ENCODE data around the gene GNAT3.

The GNAT3 gene

GRCh38 chr7:80458822-80459725 lies 52.8 kb downstream of the GNAT3 start:
- DNase-seq = no peak
- Mint-ChIP-seq H3K27me3 (peaks cover 8% of the 10 kb centered on the region), H3K4me1 (no peaks in the 10 kb centered on the region), H3K4me3 (no peak overlapping the region), H3K9me3 (no peaks in the 10 kb centered on the region), H3K27ac (no peak overlapping the region)
- ATAC-seq = no peak

DNA sequence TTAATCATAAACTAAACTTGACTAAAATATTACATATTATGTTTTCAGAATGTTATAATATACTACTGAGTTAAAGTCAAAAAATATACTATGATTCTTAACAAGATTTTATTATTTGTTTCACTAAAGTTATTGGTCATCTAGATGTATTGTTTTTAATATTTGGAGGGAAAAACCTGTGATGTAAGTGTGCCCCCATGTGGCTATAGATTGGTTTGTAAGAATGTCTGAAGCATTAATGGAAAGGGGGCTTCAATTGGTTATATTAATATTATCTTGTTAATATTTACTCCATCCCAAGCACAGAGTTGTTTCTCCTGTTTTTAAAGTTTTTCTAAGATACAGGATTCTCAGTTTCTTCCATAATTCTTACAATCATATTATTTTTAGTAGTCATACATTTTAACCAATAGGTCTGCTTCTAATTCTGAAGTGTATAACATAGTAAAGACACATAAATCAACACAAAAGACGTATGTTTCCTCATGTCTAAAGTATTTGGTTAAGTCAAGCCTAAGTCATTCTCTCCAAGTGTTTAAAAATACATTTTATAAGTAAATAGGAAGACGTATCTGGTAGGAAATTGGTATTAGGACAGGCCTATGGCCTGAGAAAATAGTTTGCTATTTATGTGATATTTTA lies 58.0 kb downstream of the GNAT3 start:
- no peak overlapping the region for H3K27ac Mint-ChIP-seq
- ATAC-seq = no peak
- DNase-seq = no peak

GRCh38 chr7:80450621-80451308 lies 61.1 kb downstream of the GNAT3 start:
- H3K27ac Mint-ChIP-seq = no peak overlapping the region
- no peaks in the 10 kb centered on the region for H3K4me1 Mint-ChIP-seq
- ATAC-seq = no peak
- no peak overlapping the region for H3K4me3 Mint-ChIP-seq
- no peak for DNase-seq
- H3K27me3 Mint-ChIP-seq = no peaks in the 10 kb centered on the region
- H3K9me3 Mint-ChIP-seq = no peaks in the 10 kb centered on the region

More for the DNA sequence above, 58.0 kb downstream of the GNAT3 start:
- no peaks in the 10 kb centered on the region for H3K9me3 Mint-ChIP-seq
- no peaks in the 10 kb centered on the region for H3K4me1 Mint-ChIP-seq
- no peaks in the 10 kb centered on the region for H3K27me3 Mint-ChIP-seq
- H3K4me3 Mint-ChIP-seq = no peak overlapping the region

GRCh38 chr7:80449836-80450235 lies 62.0 kb downstream of the GNAT3 start:
- Mint-ChIP-seq H3K4me1 (no peaks in the 10 kb centered on the region), H3K27me3 (no peaks in the 10 kb centered on the region), H3K4me3 (no peak overlapping the region), H3K27ac (no peak overlapping the region), H3K9me3 (no peaks in the 10 kb centered on the region)
- DNase-seq (no peak), ATAC-seq (no peak)

- Mint-ChIP-seq H3K4me1 (no peaks in the 10 kb centered on the region), H3K4me3 (no peak overlapping the region), H3K27ac (no peak overlapping the region), H3K27me3 (peaks cover 9% of the 10 kb centered on the region), H3K9me3 (no peaks in the 10 kb centered on the region)
- DNase-seq (no peak), ATAC-seq (no peak)
Observed at GRCh38 chr7:80445351-80445750, 66.5 kb downstream of the GNAT3 start.

DNA sequence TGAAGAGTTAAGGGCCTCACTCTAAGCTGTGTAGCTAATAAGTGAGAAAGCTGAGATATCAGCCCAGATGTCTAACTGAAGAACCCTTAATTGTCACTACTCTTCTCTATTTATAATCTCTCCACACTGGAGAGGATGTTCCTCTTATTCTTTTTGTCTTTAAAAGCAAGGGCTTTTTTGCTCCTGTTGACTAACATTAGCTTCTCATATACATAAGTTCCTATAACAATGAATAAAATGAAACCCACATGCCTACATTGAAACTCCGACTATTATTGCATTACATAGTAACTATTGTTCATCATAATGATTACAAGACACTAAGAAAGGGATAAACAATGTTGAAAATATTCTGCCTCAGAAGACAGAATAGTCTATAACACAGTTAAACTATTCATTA lies 67.1 kb downstream of the GNAT3 start:
- Mint-ChIP-seq H3K27me3 (peaks cover 10% of the 10 kb centered on the region), H3K4me1 (no peaks in the 10 kb centered on the region), H3K9me3 (no peaks in the 10 kb centered on the region), H3K4me3 (no peak overlapping the region), H3K27ac (no peak overlapping the region)
- DNase-seq (no peak), ATAC-seq (no peak)

- DNase-seq = no peak
- Mint-ChIP-seq H3K27ac (no peak overlapping the region), H3K4me3 (no peak overlapping the region), H3K9me3 (no peaks in the 10 kb centered on the region), H3K4me1 (no peaks in the 10 kb centered on the region), H3K27me3 (peaks cover 10% of the 10 kb centered on the region)
- ATAC-seq = no peak
Observed at GRCh38 chr7:80443325-80443724, 68.5 kb downstream of the GNAT3 start.

GRCh38 chr7:80440883-80441282 lies 71.0 kb downstream of the GNAT3 start:
- ATAC-seq = no peak
- Mint-ChIP-seq H3K4me1 (no peaks in the 10 kb centered on the region), H3K4me3 (no peak overlapping the region), H3K27ac (no peak overlapping the region), H3K27me3 (peaks cover 10% of the 10 kb centered on the region), H3K9me3 (no peaks in the 10 kb centered on the region)
- no peak for DNase-seq

DNA sequence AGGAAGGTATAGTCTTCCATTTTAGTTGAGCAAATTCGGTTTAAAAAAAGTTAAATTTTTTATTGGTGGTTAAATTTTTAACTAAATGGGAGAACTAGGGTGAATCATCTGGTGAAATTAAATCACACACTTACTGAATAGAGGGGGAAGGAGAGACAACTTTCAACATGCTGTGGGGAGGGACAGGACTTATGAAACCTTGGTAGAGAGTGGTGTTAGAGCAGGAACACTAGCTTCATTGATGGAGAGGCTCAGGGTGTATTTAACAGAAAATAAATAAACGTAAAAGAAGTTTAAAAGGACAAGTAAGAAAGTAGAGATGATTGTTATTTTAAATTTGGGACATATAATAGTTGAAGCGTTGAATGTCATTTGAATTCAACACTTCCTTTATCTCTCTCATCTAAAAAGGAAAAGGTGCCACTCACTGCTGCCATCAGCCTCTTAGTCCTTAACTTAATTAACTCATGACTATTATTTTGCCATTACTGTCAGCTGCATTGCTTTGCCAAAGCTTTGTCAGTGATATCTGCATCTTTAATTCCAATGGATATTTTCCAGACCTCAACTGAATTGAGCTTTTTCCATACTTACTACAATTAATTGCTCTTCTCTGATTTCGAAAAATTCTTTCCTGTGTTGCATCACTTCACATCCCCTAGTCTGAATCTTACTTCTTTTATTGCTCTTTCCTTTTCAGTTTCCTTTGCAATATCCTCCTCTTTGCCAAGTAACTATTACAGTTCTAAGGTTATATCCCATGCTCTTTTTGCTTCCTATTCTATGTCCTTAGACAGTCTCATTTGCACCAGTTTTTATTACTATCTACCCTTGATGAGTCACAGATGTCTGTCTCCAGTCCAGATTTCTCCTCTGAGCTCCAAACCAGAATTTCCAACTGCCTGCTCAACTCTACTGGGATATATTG lies 71.7 kb downstream of the GNAT3 start:
- H3K27me3 Mint-ChIP-seq = peaks cover 10% of the 10 kb centered on the region
- H3K27ac Mint-ChIP-seq = no peak overlapping the region
- H3K4me1 Mint-ChIP-seq = no peaks in the 10 kb centered on the region
- DNase-seq (no peak), ATAC-seq (no peak)
- no peaks in the 10 kb centered on the region for H3K9me3 Mint-ChIP-seq
- H3K4me3 Mint-ChIP-seq = no peak overlapping the region

DNA sequence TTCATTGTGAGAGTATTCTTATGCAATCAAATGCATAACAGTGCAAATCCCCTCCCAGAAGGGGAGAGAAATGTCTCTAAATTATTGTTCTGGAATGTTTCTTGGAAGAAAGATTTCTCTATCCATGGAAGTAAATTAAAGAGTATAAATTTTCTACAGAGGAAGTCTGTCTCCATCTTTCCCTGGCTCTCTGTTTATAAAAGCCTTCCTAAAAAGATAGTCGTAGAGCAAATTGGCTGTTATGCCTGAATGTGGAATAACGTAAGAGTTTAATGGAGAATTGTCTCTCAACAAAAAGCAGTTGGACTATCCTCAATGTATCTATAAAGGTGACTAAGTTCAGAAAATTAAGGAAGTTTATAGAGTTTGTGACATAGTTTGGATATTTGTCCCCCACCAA lies 76.3 kb downstream of the GNAT3 start:
- H3K27ac Mint-ChIP-seq = no peak overlapping the region
- no peak for ATAC-seq

DNA sequence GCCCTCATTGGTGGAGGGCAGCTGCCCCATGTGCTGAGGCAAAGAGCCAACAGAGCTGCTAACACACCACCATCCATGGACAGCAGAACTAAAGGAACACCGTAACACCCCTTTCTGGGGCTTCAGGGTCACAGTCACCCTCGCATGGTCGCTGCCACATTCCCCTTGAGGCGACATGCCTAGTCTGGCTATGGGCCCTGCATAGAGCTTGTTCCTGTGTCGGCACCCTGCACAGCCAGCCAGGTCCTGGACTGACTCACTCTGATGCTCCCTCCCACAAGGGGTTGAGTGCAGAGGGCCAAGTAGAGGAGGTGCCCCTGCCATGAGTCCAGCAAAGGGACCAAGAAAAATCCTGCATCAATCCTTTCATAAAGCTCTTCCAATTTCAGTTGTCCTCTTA lies 77.8 kb downstream of the GNAT3 start:
- ATAC-seq = no peak
- Mint-ChIP-seq H3K4me3 (no peak overlapping the region), H3K27ac (no peak overlapping the region), H3K27me3 (no peaks in the 10 kb centered on the region), H3K9me3 (no peaks in the 10 kb centered on the region), H3K4me1 (no peaks in the 10 kb centered on the region)
- DNase-seq = no peak

More for the DNA sequence above, 76.3 kb downstream of the GNAT3 start:
- no peak for DNase-seq
- Mint-ChIP-seq H3K4me3 (no peak overlapping the region), H3K4me1 (no peaks in the 10 kb centered on the region), H3K9me3 (no peaks in the 10 kb centered on the region), H3K27me3 (peaks cover 2% of the 10 kb centered on the region)

DNA sequence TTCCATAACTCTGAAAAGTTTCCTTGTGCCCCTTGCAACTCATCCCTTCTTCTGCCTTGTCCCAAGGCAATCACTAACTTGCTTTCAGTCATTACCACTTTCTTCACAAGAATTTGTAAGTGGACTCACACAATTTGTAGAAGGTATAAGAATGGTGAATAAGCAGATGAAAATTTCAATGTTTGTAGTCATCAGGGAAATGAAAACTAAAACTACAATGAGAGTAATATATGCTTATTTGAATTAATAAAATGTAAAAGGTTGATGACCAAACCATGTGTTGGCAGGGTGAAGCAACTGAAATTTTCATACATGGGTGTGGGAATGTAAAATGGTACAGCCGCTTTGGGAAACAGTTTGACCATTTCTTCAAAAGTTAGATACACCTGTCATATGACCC lies 79.7 kb downstream of the GNAT3 start:
- Mint-ChIP-seq H3K4me1 (no peaks in the 10 kb centered on the region), H3K4me3 (no peak overlapping the region), H3K9me3 (no peaks in the 10 kb centered on the region), H3K27me3 (no peaks in the 10 kb centered on the region), H3K27ac (no peak overlapping the region)
- ATAC-seq = no peak
- no peak for DNase-seq

- no peaks in the 10 kb centered on the region for H3K27me3 Mint-ChIP-seq
- no peak overlapping the region for H3K27ac Mint-ChIP-seq
- H3K4me3 Mint-ChIP-seq = no peak overlapping the region
- H3K9me3 Mint-ChIP-seq = no peaks in the 10 kb centered on the region
- DNase-seq = no peak
- ATAC-seq = no peak
- H3K4me1 Mint-ChIP-seq = no peaks in the 10 kb centered on the region
Observed at GRCh38 chr7:80429181-80429580, 82.7 kb downstream of the GNAT3 start.

DNA sequence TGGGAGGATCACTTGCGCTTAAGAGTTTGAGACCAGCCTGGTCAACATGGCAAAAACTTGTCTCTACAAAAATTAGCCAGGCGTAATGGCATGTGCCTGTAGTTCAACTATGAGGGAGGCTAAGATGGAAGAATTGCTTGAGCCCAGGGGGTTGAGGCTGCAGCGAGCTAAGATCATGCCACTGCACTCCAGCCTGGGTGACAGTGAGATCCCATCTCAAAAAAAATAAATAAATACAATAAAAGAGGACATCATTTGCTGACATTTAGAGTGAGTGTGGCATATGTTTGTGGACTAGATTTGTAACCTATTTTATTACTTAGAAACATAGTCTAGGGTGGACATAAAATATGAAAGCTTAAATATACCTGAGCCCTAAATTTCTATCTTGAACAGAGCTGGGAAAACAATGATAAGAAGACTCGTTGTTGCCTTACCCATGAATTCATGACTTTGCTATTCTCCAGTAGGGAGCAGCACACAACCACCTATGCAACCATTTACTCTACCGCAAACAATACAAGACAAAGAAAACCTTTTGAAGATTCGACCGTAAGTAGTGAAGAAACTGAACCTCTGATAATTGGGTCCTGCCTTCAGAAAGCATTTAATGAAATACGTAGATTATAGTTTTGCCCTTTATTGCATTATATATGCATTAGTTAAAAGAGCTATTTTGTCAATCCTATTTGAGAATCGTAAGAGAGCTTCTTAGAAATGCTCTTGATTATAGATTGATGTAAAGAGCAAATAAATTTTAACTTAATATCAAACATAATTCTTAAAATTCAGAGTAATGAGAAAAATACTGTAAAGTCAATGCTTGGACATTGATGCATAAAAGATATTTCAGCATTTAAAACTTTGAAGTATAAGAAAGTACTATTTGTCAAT lies 83.5 kb downstream of the GNAT3 start:
- no peaks in the 10 kb centered on the region for H3K9me3 Mint-ChIP-seq
- no peaks in the 10 kb centered on the region for H3K4me1 Mint-ChIP-seq
- no peaks in the 10 kb centered on the region for H3K27me3 Mint-ChIP-seq
- H3K4me3 Mint-ChIP-seq = no peak overlapping the region
- no peak overlapping the region for H3K27ac Mint-ChIP-seq
- peak; percentile 46 for ATAC-seq
- DNase-seq = no peak

All from stimulated activated naive CD8-positive, alpha-beta T cell treated with anti-CD3 and anti-CD28 coated beads, Interleukin-15, amount 100 ng/mL, for 72 hours (primary cell).